GM12891 (cell line): ENCODE measurements around the gene FSTL4.

ENCODE experiments used
- POLR2A ChIP-seq: IDR thresholded peaks from 2 replicates; pipeline ENCODE4 v1.6.1; 2011; ENCODE audit warnings: low read depth, low read length, control low read depth
- POLR2AphosphoS5 ChIP-seq: IDR thresholded peaks from 2 replicates; pipeline ENCODE4 v1.6.1; 2011; ENCODE audit warnings: low read depth, low read length, control low read depth
- SPI1 ChIP-seq: IDR thresholded peaks from 2 replicates; pipeline ENCODE4 v1.6.1; 2011; ENCODE audit warnings: low read depth, low read length, control low read depth
- TAF1 ChIP-seq: IDR thresholded peaks from 2 replicates; pipeline ENCODE4 v1.6.1; 2011; ENCODE audit warnings: low read depth, low read length, control low read depth

GRCh38 chr5:133324926-133325325, 287.4 kb downstream of the FSTL4 start:
- no peak for TF ChIP-seq POLR2A
- TF ChIP-seq POLR2AphosphoS5, result no peak
- TF ChIP-seq TAF1, result no peak
- no peak for TF ChIP-seq SPI1
